Measurements from ENCODE around the gene SMARCA4.

Gene SMARCA4

GRCh38 chr19:10971107-10971726 is 10.4 kb downstream of the SMARCA4 start:
- H3K27ac ChIP-seq: no peak overlapping the region

GRCh38 chr19:10975374-10976130 is 14.7 kb downstream of the SMARCA4 start:
- no peak overlapping the region for H3K27ac ChIP-seq
- no peak for TF ChIP-seq ZFX (IDR thresholded peaks at IDR 0.05)
- TF ChIP-seq CTCF (conservative IDR thresholded peaks at IDR 0.05): no peak

More at GRCh38 chr19:10971107-10971726, 10.4 kb downstream of the SMARCA4 start:
- no peak for TF ChIP-seq ZFX (IDR thresholded peaks at IDR 0.05)
- no peak for TF ChIP-seq CTCF (conservative IDR thresholded peaks at IDR 0.05)

GRCh38 chr19:10976131-10976892 is 15.5 kb downstream of the SMARCA4 start:
- H3K27ac ChIP-seq: no peak overlapping the region
- no peak for TF ChIP-seq ZFX (IDR thresholded peaks at IDR 0.05)
- TF ChIP-seq CTCF (conservative IDR thresholded peaks at IDR 0.05): no peak

- TF ChIP-seq ZFX (IDR thresholded peaks at IDR 0.05): no peak
- TF ChIP-seq CTCF (conservative IDR thresholded peaks at IDR 0.05): no peak
- no peak overlapping the region for H3K27ac ChIP-seq
Measured at GRCh38 chr19:10977742-10978092, 16.9 kb downstream of the SMARCA4 start.

GRCh38 chr19:10979951-10980381 is 19.1 kb downstream of the SMARCA4 start:
- no peak for TF ChIP-seq ZFX (IDR thresholded peaks at IDR 0.05)
- TF ChIP-seq CTCF (conservative IDR thresholded peaks at IDR 0.05): no peak
- H3K27ac ChIP-seq: no peak overlapping the region

- no peak overlapping the region for H3K27ac ChIP-seq
- TF ChIP-seq CTCF (conservative IDR thresholded peaks at IDR 0.05) (no peak), ZFX (IDR thresholded peaks at IDR 0.05) (no peak)
Measured at GRCh38 chr19:10981252-10981895, 20.5 kb downstream of the SMARCA4 start.

All from C4-2B (cell line).